Lung (tissue), 12 donors: ENCODE data around the gene UBAP1L. TPM values are rescaled to one million over a fixed set of nuclear protein-coding genes. Genes with fewer than 3 reads are reported as not detected.
"Not testable (repeated sequence)": the region's sequence is repeated elsewhere in the genome, so short reads cannot be mapped to it uniquely, and the experiment has no call there.

Experiments used
- ATAC-seq: fragments of 200-7000 bp; cut with Tn5 transposase; one replicate; pipeline ENCODE4 v1.9.1; 2020; ENCODE audit warnings: moderate number of reproducible peaks; ENCODE audit not compliant: insufficient read depth, low FRiP score
- DNase-seq, 3 donors: peaks; one replicate each; pipeline ENCODE4 v3.0.0-alpha.2; 2013 to 2017
- H3K27ac ChIP-seq, 2 donors: one replicate each; pipeline ENCODE4 v1.5.1; 2013; ENCODE audit warnings: mild to moderate bottlenecking in 2 of 2, moderate library complexity in 2 of 2, control low read depth in 1 of 2, inconsistent platforms in 1 of 2, low read depth in 1 of 2, low read length in 1 of 2
- H3K27me3 ChIP-seq, 3 donors: one replicate each; pipeline ENCODE4 v1.5.1; 2013; ENCODE audit warnings: low read length in 2 of 3; ENCODE audit not compliant: control insufficient read depth in 3 of 3, insufficient read depth in 3 of 3
- H3K36me3 ChIP-seq, 4 donors: one replicate each; pipeline ENCODE4 v1.5.1; 2013; ENCODE audit warnings: low read length in 4 of 4, mild to moderate bottlenecking in 1 of 4, moderate library complexity in 1 of 4; ENCODE audit not compliant: control insufficient read depth in 4 of 4, insufficient read depth in 4 of 4
- H3K4me1 ChIP-seq, 5 donors: one replicate each; pipeline ENCODE4 v1.5.1; 2013; ENCODE audit warnings: low read length in 5 of 5, mild to moderate bottlenecking in 2 of 5, moderate library complexity in 1 of 5; ENCODE audit not compliant: control insufficient read depth in 5 of 5, insufficient read depth in 5 of 5
- H3K4me3 ChIP-seq: one replicate; pipeline ENCODE4 v1.5.1; 2013; ENCODE audit warnings: mild to moderate bottlenecking, control low read depth, moderate library complexity
- H3K9ac ChIP-seq, 2 donors: one replicate each; pipeline ENCODE4 v1.5.1; 2013; ENCODE audit warnings: low read length in 2 of 2, control low read depth in 1 of 2; ENCODE audit not compliant: insufficient read depth in 1 of 2
- H3K9me3 ChIP-seq, 4 donors: one replicate each; pipeline ENCODE4 v1.5.1; 2013; ENCODE audit warnings: low read length in 3 of 4, mild to moderate bottlenecking in 1 of 4, moderate library complexity in 1 of 4; ENCODE audit not compliant: control insufficient read depth in 4 of 4, insufficient read depth in 3 of 4
- CTCF ChIP-seq: IDR thresholded peaks from 2 replicates; pipeline ENCODE4 v1.5.1; 2012; ENCODE audit warnings: mild to moderate bottlenecking; ENCODE audit errors: control extremely low read depth, extremely low read depth
- WGBS, 2 donors: extraction: QIAGEN DNeasy Blood & Tissue Kit; methylation state at CpG; one replicate each; pipeline ENCODE4 v1.1.7; 2013; 5-methylcytosine and 5-hydroxymethylcytosine counted together
- polyA plus RNA-seq, 2 donors: library from polyadenylated mRNA; stranded (reverse); fragments of 200-250 nt; gene quantifications; one replicate each; pipeline ENCODE4 v1.2.1, GENCODE V29; 2013
- total RNA-seq, 2 donors: library from RNA; depleted of rRNA in 1 of 2; stranded (reverse); fragments of >200 nt in 1 of 2; gene quantifications; one replicate each; pipeline ENCODE4 v1.2.1, GENCODE V29; 2014 to 2021
- donor health status: control.
- donor health status: control.
- donor health status: Bipolar disorder and iron deficiency.
- donor health status: healthy.
- donor health status: DM: yes; HTN: yes; CAD: no.

Gene UBAP1L
- total and polyA plus RNA-seq, 4 donors = 0.96 to 5.4 (median 3.4) TPM

GRCh38 chr15:65156692-65157091 is 41.7 kb upstream of the UBAP1L start:
- H3K27me3 ChIP-seq = no peaks in the 10 kb centered on the region
- H3K36me3 ChIP-seq = peaks cover 10 to 59% (median 35%) of the 10 kb centered on the region in 4 donors
- no peak for TF ChIP-seq CTCF
- no peak overlapping the region for H3K27ac ChIP-seq
- no peaks in the 10 kb centered on the region for H3K9me3 ChIP-seq
- ATAC-seq (no peak), DNase-seq (no peak)
- no peaks in the 10 kb centered on the region for H3K4me1 ChIP-seq
- no peak overlapping the region for H3K4me3 ChIP-seq
- WGBS, 2 donors = 70 to 76% methylated on average over 5 of the region's 5 CpGs
- H3K9ac ChIP-seq = no peak overlapping the region

GRCh38 chr15:65154720-65155119 is 39.7 kb upstream of the UBAP1L start:
- Histone ChIP-seq H3K27ac (no peak overlapping the region), H3K4me1 (no peaks in the 10 kb centered on the region), H3K27me3 (no peaks in the 10 kb centered on the region), H3K36me3 (peaks cover 12 to 54% (median 37%) of the 10 kb centered on the region in 4 donors), H3K9me3 (no peaks in the 10 kb centered on the region), H3K4me3 (no peak overlapping the region), H3K9ac (no peak overlapping the region)
- no peak for ATAC-seq
- DNase-seq = no peak
- TF ChIP-seq CTCF = no peak
- WGBS, 2 donors = 87 to 90% methylated on average over 6 of the region's 6 CpGs

GRCh38 chr15:65147902-65148301 is 32.9 kb upstream of the UBAP1L start:
- H3K9ac ChIP-seq = no peak overlapping the region
- ATAC-seq (no peak), DNase-seq (no peak)
- no peaks in the 10 kb centered on the region for H3K9me3 ChIP-seq
- H3K36me3 ChIP-seq = peaks cover 3 to 11% (median 6%) of the 10 kb centered on the region in 4 donors
- H3K27me3 ChIP-seq = no peaks in the 10 kb centered on the region
- H3K4me3 ChIP-seq = no peak overlapping the region
- 84 to 87% methylated on average over 3 of the region's 3 CpGs for WGBS, 2 donors
- H3K4me1 ChIP-seq = no peaks in the 10 kb centered on the region
- no peak overlapping the region for H3K27ac ChIP-seq
- TF ChIP-seq CTCF = no peak

GRCh38 chr15:65146438-65146837 is 31.4 kb upstream of the UBAP1L start:
- H3K4me3 ChIP-seq = no peak overlapping the region
- no peak for ATAC-seq
- H3K36me3 ChIP-seq = peaks cover 2 to 11% (median 4%) of the 10 kb centered on the region in 4 donors
- DNase-seq = no peak
- no peaks in the 10 kb centered on the region for H3K27me3 ChIP-seq
- no peaks in the 10 kb centered on the region for H3K4me1 ChIP-seq
- H3K9me3 ChIP-seq = no peaks in the 10 kb centered on the region
- H3K9ac ChIP-seq = no peak overlapping the region
- TF ChIP-seq CTCF = no peak
- H3K27ac ChIP-seq = no peak overlapping the region
- WGBS, 2 donors = 89 to 90% methylated on average over 4 of the region's 4 CpGs

- H3K9me3 ChIP-seq, DNase-seq, H3K9ac ChIP-seq, ATAC-seq, H3K27me3 ChIP-seq, H3K27ac ChIP-seq, H3K4me1 ChIP-seq, H3K36me3 ChIP-seq, H3K4me3 ChIP-seq: not testable (repeated sequence)
- 92 to 96% methylated on average over 6 of the region's 6 CpGs for WGBS, 2 donors
These were observed 23.6 kb upstream of the UBAP1L start for GRCh38 chr15:65138631-65139030.

- not testable (repeated sequence) for H3K4me1 ChIP-seq, H3K4me3 ChIP-seq, H3K27me3 ChIP-seq, H3K9me3 ChIP-seq, DNase-seq, ATAC-seq, H3K9ac ChIP-seq, H3K27ac ChIP-seq, H3K36me3 ChIP-seq
- WGBS, 2 donors = 95 to 96% methylated on average over 4 of the region's 4 CpGs
These were observed 22.9 kb upstream of the UBAP1L start for GRCh38 chr15:65137893-65138292.
